NB4 (cell line): Measurements from ENCODE around the gene EHBP1L1.

Experiments
- MYC ChIP-seq: IDR thresholded peaks from 2 replicates; pipeline ENCODE4 v1.6.1; 2011; ENCODE audit warnings: low read depth, low read length
- POLR2A ChIP-seq: IDR thresholded peaks from 2 replicates; pipeline ENCODE4 v1.6.1; 2011; ENCODE audit warnings: mild to moderate bottlenecking; ENCODE audit not compliant: insufficient read length; ENCODE audit errors: extremely low read depth
- TF ChIP-seq, protein P1 (sequence below): IDR thresholded peaks from one replicate; pipeline ENCODE4 v1.5.1; 2012; ENCODE audit warnings: low read depth, low read length
- TF ChIP-seq, protein P2 (sequence below): IDR thresholded peaks from 2 replicates; pipeline ENCODE4 v1.6.1; 2011; ENCODE audit warnings: low read depth, low read length

DNA sequence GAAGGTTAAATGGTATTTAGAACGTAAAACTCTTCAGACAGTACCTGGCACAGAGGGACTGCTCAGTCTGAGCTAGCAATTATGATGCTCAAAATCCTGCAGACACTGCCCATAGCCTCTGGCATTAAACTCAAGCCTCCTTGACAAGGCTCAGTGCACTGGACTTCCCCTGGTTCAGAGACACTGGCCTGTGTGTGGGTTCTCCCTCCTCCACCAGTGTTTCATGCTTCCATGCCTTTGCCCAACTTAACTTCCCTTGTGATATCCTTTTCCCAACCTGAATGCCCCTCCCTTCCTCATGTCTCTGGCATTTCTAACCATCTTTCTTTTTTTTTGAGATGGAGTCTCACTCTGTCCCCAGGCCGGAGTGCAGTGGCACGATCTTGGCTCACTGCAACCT is 26.8 kb upstream of the EHBP1L1 start:
- no peak for TF ChIP-seq POLR2A
- TF ChIP-seq, protein P1, sequence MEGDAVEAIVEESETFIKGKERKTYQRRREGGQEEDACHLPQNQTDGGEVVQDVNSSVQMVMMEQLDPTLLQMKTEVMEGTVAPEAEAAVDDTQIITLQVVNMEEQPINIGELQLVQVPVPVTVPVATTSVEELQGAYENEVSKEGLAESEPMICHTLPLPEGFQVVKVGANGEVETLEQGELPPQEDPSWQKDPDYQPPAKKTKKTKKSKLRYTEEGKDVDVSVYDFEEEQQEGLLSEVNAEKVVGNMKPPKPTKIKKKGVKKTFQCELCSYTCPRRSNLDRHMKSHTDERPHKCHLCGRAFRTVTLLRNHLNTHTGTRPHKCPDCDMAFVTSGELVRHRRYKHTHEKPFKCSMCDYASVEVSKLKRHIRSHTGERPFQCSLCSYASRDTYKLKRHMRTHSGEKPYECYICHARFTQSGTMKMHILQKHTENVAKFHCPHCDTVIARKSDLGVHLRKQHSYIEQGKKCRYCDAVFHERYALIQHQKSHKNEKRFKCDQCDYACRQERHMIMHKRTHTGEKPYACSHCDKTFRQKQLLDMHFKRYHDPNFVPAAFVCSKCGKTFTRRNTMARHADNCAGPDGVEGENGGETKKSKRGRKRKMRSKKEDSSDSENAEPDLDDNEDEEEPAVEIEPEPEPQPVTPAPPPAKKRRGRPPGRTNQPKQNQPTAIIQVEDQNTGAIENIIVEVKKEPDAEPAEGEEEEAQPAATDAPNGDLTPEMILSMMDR: no peak
- TF ChIP-seq, protein P2, sequence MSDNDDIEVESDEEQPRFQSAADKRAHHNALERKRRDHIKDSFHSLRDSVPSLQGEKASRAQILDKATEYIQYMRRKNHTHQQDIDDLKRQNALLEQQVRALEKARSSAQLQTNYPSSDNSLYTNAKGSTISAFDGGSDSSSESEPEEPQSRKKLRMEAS: no peak
- TF ChIP-seq MYC: no peak
